Fibroblast of lung (primary cell): ENCODE data around the gene ICE2.

ENCODE experiments used
- CTCF ChIP-seq, 2 donors: IDR thresholded peaks in 1 of 2; conservative IDR thresholded peaks in 1 of 2; 1 replicate in 1 of 2; 2 replicates in 1 of 2; pipeline ENCODE4 v1.5.1; 2011 to 2012; ENCODE audit warnings: low read length in 2 of 2, control low read depth in 1 of 2, inconsistent platforms in 1 of 2, low read depth in 1 of 2, mild to moderate bottlenecking in 1 of 2
- EZH2 ChIP-seq: IDR thresholded peaks from 2 replicates; pipeline ENCODE4 v1.5.1; 2012; ENCODE audit warnings: low read length, control low read depth, mild to moderate bottlenecking; ENCODE audit errors: missing control alignments

GRCh38 chr15:60527456-60527855 lies 48.5 kb upstream of the ICE2 start:
- no peak for TF ChIP-seq CTCF (conservative IDR thresholded peaks at IDR 0.05 in 1 of 2, IDR thresholded peaks at IDR 0.05 in 1 of 2; ENCODE audit: low read depth in 1 of 2, low read length in 2 of 2)
- TF ChIP-seq EZH2: no peak
